K562 (cell line): ENCODE data around the gene CCL21. TPM values are rescaled to one million over a fixed set of nuclear protein-coding genes. Genes with fewer than 3 reads are reported as not detected.
A peak's percentile ranks its signal among the peaks of the same experiment; 100 is the strongest.

Experiments used
- ATF6 ChIP-seq: sonication (generic); formaldehyde crosslinking; IDR thresholded peaks from 2 replicates; pipeline ENCODE4 v1.4.0; 2020; ENCODE audit warnings: mild to moderate bottlenecking, missing genetic modification reagents
- CEBPZ ChIP-seq: fragments of 150-350 bp; IDR thresholded peaks from 2 replicates; pipeline ENCODE4 v1.6.1; 2014; ENCODE audit warnings: low read depth, mild to moderate bottlenecking, low read length, borderline replicate concordance
- DACH1 ChIP-seq: fragments of 450-650 bp; IDR thresholded peaks from 2 replicates; pipeline ENCODE4 v1.6.1; 2018; ENCODE audit not compliant: partially characterized antibody
- FOSL1 ChIP-seq: fragments of 200-800 bp; sonication (Bioruptor generic); conservative IDR thresholded peaks from 2 replicates; pipeline ENCODE4 v1.6.1; 2016; ENCODE audit warnings: missing genetic modification characterization, missing compliant biosample characterization
- GATAD2A ChIP-seq: fragments of 450-650 bp; IDR thresholded peaks from 2 replicates; pipeline ENCODE4 v1.6.1; 2017
- HDGF ChIP-seq: fragments of 450-650 bp; IDR thresholded peaks from 2 replicates; pipeline ENCODE4 v1.6.1; 2016
- HNRNPLL ChIP-seq: fragments of 200-400 bp; formaldehyde crosslinking; IDR thresholded peaks from 2 replicates; pipeline ENCODE4 v1.6.1; 2017; ENCODE audit warnings: low read length, low read depth, mild to moderate bottlenecking; ENCODE audit not compliant: poor library complexity, severe bottlenecking
- HNRNPUL1 ChIP-seq: fragments of 200-400 bp; formaldehyde crosslinking; IDR thresholded peaks from 2 replicates; pipeline ENCODE4 v1.6.1; 2017; ENCODE audit warnings: low read length
- NR3C1 ChIP-seq: sonication (generic); formaldehyde crosslinking; IDR thresholded peaks from 2 replicates; pipeline ENCODE4 v1.8.1; 2022; ENCODE audit warnings: missing genetic modification reagents
- NRF1 ChIP-seq, 2 experiments: fragments of 450-650 bp; IDR thresholded peaks in 1 of 2; conservative IDR thresholded peaks in 1 of 2; 2 replicates each; pipeline ENCODE4 v1.6.1; 2014; ENCODE audit warnings: mild to moderate bottlenecking in 2 of 2
- PHF20 ChIP-seq: fragments of 450-650 bp; IDR thresholded peaks from 2 replicates; pipeline ENCODE4 v1.6.1; 2018; ENCODE audit not compliant: partially characterized antibody
- PHF8 ChIP-seq: fragments of 200-600 bp; sonication (generic); IDR thresholded peaks from 2 replicates; pipeline ENCODE4 v1.6.1; 2012; ENCODE audit warnings: mixed run types, mild to moderate bottlenecking, inconsistent platforms, low read length, moderate library complexity, borderline replicate concordance
- POLR2AphosphoS2 ChIP-seq: IDR thresholded peaks from 2 replicates; pipeline ENCODE4 v1.6.1; 2012; ENCODE audit warnings: low read length, improper control_type of control experiment
- RFX1 ChIP-seq: fragments of 450-650 bp; IDR thresholded peaks from 2 replicates; pipeline ENCODE4 v1.6.1; 2016; ENCODE audit warnings: mild to moderate bottlenecking, moderate library complexity
- RFX5 ChIP-seq: IDR thresholded peaks from 2 replicates; pipeline ENCODE4 v1.6.1; 2011; ENCODE audit warnings: low read depth, mild to moderate bottlenecking, improper control_type of control experiment, low read length
- SIN3A ChIP-seq, 2 experiments: fragments of 150-350 bp in 1 of 2; IDR thresholded peaks; 2 replicates each; pipeline ENCODE4 v1.6.1; 2011 to 2016; ENCODE audit warnings: borderline replicate concordance in 2 of 2, low read depth in 2 of 2, low read length in 2 of 2, mild to moderate bottlenecking in 2 of 2, moderate library complexity in 2 of 2; ENCODE audit not compliant: control insufficient read depth in 1 of 2
- SMARCE1 ChIP-seq: fragments of 450-650 bp; IDR thresholded peaks from 2 replicates; pipeline ENCODE4 v1.7.1; 2016; ENCODE audit warnings: mild to moderate bottlenecking
- THAP12 ChIP-seq: fragments of 250-450 bp; sonication (Bioruptor Pico); IDR thresholded peaks from 2 replicates; pipeline ENCODE4 v1.9.0; 2021; ENCODE audit warnings: mild to moderate bottlenecking, inconsistent platforms
- TRIM28 ChIP-seq: fragments of 450-650 bp; IDR thresholded peaks from 2 replicates; pipeline ENCODE4 v1.6.1; 2017
- XRCC5 ChIP-seq: fragments of 200-400 bp; formaldehyde crosslinking; IDR thresholded peaks from 2 replicates; pipeline ENCODE4 v1.6.1; 2017; ENCODE audit warnings: low read depth, mild to moderate bottlenecking, low read length
- ZNF551 ChIP-seq: fragments of 250-450 bp; sonication (Bioruptor Pico); IDR thresholded peaks from 2 replicates; pipeline ENCODE4 v1.5.0; 2021; ENCODE audit warnings: mild to moderate bottlenecking, moderate library complexity
- polyA plus RNA-seq, 8 experiments: library from polyadenylated mRNA; depleted of rRNA in 4 of 8; stranded (reverse) in 5 of 8; unstranded in 3 of 8; fragments of >200 nt; fragmentation: Nextera tagmentation in 2 of 8; fragmentation: Illumina TruSeq in 1 of 8; extraction: Ambion mirVana in 2 of 8; extraction: Trizol in 1 of 8; gene quantifications; 2 replicates each; pipeline versions ENCODE4 v1.2.1 to v1.2.3, GENCODE V29; 2011 to 2014; ENCODE audit warnings: inconsistent platforms in 1 of 8, missing spikeins in 1 of 8
- total RNA-seq, 7 experiments: library from RNA; depleted of rRNA in 6 of 7; stranded (reverse); fragments of >200 nt in 6 of 7; fragmentation: Illumina TruSeq in 2 of 7; extraction: Trizol in 2 of 7; gene quantifications; 2 replicates each; pipeline versions ENCODE4 v1.2.1 to v1.2.3, GENCODE V29; 2011 to 2021; ENCODE audit warnings: low replicate concordance in 1 of 7

CCL21 gene
- total and polyA plus RNA-seq, 9 of the 15 experiments (the other 6 are each of a cell fraction or from before 2014, with no cell fraction given) = not detected

DNA sequence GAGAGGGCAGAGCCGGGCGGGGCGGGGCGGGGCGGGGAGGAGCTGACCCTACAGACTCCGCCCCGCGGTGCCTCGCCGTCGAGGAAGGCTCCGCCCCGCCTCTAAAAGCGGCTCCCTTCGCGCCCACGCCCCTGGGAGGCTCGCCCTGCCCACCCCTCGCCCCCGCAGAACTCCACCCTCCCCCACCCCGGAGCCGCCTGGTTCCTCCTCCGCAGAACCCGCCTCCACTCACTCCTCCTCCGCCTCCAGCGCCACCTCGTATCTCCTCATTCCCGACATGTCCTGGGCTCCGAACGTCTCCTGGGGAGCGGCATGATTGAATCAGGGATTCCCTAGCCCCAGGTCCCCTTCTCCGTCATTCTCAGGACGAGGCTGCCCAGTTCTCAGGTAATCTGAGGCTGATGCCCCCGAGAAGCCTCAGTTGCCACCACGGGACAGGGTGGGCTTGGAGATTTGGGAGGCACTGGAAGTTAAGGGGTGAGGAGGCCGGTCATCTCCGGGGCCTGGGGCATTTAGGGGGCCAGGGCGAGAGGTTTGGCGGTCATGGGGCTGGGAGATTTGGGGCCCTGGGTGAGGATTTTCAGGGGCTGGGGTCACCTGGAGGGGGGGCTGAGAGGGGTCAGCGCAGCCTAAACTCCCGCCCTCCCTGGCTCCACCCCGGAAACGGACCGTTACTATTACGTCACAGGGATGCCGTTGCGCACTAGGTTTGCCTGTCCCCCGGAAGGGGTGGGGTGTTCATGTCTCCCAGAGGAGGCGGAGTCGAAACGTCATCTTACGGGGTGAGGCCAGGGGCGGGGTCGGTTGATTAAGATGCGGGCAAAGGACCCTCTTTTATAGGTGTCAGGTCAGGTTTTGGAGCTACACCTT, 44.3 kb downstream of the CCL21 start (continued):
- TF ChIP-seq ATF6 (CRISPR knock-in tag) (0 out of 2 replicates have a peak, but pooled peaks have one; percentile 3), SIN3A (IDR thresholded peaks at IDR 0.05; ENCODE audit: borderline replicate concordance in 2 of 2, control insufficient read depth in 1 of 2, low read depth in 2 of 2, low read length in 2 of 2) (no peak), HDGF (no peak), HNRNPUL1 (peak; percentile 75; the same call in 1 of the 2 replicates), POLR2AphosphoS2 (no peak), NR3C1 (CRISPR knock-in tag) (no peak), PHF20 (peak; percentile 33), HNRNPLL (peak; percentile 58), GATAD2A (peak; percentile 51; the same call in 1 of the 2 replicates), FOSL1 (tag) (peak; percentile 30), RFX5 (0 out of 2 replicates have a peak, but pooled peaks have one; percentile 24), PHF8 (peak; percentile 77; the same call in 1 of the 2 replicates), XRCC5 (no peak), ZNF551 (no peak), SMARCE1 (peak; percentile 35; the same call in 1 of the 2 replicates), TRIM28 (0 out of 2 replicates have a peak, but pooled peaks have one; percentile 26), CEBPZ (no peak), NRF1 (conservative IDR thresholded peaks at IDR 0.05 in 1 of 2, IDR thresholded peaks at IDR 0.05 in 1 of 2) (peak; percentile 65 to 71), RFX1 (no peak), DACH1 (no peak), THAP12 (no peak)
